ENCODE results near the gene ACHE.
"Not testable (repeated sequence)": the region's sequence is repeated elsewhere in the genome, so short reads cannot be mapped to it uniquely, and the experiment has no call there.

Gene ACHE

DNA sequence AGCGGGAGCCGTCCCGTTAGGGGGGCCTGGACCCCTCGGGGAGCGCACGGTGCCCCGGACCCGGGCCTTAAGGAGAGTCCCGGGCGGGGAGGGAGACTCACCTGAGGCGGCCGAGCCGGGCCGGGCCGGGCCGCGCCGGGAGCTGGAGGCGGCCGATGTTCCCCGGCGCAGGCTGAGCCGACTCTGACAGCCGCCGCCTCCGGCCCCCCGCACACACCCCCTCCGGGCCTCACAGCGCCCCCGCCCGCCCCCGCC is at the start of gene ACHE:
Gene ACHE, minus strand, starts transcription at position 188 of the 255 bp plus-strand sequence. CDS start 1,656 bp downstream, outside the sequence.
- DNase-seq (ENCODE audit: low read depth, low spot score), result no peak

- DNase-seq (ENCODE audit: low read depth, low spot score), result no peak
Measured at GRCh38 chr7:100944138-100944537, 48.5 kb upstream of the ACHE start.

DNA sequence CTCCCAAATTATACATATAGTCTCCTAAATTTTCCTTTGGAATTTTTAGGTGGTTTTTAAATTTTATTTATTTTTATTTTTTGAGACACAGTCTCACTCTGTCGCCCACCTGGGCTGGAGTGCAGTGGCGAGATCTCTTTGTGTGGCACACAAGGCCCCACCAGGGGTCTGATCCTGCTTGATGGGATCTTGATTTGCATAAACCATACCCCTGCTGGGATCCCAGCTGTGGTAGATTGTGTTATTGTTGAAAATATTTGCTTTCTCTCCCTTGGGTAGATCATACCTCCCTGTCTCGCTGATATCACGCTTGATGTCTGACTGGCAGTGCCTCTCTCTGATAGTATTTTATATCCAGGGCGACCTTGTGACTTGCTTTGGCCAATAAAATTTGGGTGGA is 48.0 kb upstream of the ACHE start:
- no peak for DNase-seq (ENCODE audit: low read depth, low spot score)

DNA sequence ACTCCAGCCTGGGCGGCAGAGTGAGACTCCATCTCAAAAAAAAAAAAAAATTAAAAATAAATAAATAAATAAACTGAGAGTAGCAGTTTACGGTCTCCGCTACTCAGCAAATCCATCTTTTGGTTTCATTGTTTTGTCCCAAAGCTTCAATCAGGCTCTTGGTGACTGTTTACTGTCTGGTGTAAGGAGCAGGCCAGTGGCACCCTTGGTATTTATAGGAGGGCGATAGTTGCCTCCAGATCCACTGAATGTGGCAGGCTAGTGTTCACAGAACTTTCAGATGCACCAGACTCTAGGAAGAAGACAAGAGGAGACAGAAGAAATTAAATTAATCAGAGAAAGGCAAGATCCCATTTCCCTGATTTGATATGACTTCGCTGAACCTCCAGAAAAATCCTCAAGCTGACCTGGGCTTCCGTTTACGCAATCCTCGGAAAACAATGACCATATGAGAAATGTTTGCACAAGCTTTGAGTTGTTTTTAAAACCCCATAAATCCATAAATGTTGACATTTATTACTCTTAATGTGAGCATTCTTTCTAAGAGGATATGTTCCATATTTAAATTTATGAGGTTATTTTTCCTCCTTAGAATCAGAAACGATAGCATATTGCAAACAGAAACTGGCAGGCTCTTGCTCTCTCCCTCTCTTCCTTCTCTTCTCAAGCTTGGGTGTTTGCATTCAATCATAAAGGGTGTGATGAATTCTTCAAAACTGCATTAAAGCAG is 46.5 kb upstream of the ACHE start:
- no peak for DNase-seq (ENCODE audit: low read depth, low spot score)

- DNase-seq (ENCODE audit: low read depth, low spot score), result not testable (repeated sequence)
Measured at GRCh38 chr7:100936167-100936566, 40.5 kb upstream of the ACHE start.

- DNase-seq (ENCODE audit: low read depth, low spot score), result not testable (repeated sequence)
Measured at GRCh38 chr7:100935381-100935780, 39.7 kb upstream of the ACHE start.

- no peak for DNase-seq (ENCODE audit: low read depth, low spot score)
Measured at GRCh38 chr7:100933734-100934133, 38.0 kb upstream of the ACHE start.

GRCh38 chr7:100929808-100930174 is 34.1 kb upstream of the ACHE start:
- no peak for DNase-seq (ENCODE audit: low read depth, low spot score)

- DNase-seq (ENCODE audit: low read depth, low spot score), result not testable (repeated sequence)
Measured at GRCh38 chr7:100923616-100924015, 27.9 kb upstream of the ACHE start.

DNA sequence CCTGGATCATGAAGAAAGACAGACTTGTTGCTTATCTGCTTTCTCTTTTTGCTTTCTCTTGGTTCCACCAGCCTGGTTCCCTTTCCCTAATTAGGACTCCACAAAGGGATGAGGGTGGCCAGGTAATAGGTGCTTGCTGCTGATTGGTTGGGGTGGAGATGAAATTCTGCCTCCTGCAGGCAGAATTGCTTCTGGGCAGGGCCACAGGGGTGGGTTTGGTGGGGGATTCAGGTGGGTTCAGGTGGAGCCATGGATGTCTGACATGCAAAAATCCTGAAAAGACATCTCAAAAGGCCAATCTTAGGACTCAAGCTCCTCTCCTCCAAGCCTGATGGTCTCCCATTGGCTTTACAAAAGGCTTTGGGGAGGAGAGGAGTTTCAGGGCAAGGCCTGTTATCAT is 25.4 kb upstream of the ACHE start:
- no peak for DNase-seq (ENCODE audit: low read depth, low spot score)

DNA sequence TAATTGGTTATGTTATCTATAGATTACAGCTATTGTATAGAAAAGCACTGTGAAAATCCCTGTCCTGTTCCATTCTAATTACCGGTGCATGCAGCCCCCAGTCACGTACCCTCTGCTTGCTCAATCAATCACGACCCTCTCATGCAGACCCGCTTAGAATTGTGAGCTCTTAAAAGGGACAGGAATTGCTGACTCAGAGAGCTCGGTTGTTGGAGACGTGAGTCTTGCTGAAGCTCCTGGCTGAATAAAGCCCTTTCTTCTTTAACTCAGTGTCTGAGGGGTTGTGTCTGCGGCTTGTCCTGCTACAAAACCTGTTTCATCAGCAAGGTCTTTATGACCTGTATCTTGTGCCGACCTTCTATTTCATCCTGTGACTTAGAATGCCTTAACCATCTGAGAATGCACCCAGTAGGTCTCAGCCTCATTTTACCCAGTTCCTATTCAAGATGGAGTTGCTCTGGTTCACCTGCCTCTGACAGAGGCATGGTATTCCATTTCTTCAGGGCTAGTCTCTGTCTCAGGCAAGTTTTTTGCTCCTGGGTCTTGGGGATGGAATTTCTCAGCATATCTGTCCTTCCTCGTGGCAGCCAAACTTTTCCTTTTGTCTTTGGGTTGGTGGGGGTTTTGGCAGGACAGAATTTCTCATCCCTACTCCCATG is 24.2 kb upstream of the ACHE start:
- DNase-seq (ENCODE audit: low read depth, low spot score), result not testable (repeated sequence)

- DNase-seq (ENCODE audit: low read depth, low spot score), result not testable (repeated sequence)
Measured at GRCh38 chr7:100919335-100919734, 23.6 kb upstream of the ACHE start.

GRCh38 chr7:100914879-100915447 is 19.3 kb upstream of the ACHE start:
- DNase-seq (ENCODE audit: low read depth, low spot score), result no peak

DNA sequence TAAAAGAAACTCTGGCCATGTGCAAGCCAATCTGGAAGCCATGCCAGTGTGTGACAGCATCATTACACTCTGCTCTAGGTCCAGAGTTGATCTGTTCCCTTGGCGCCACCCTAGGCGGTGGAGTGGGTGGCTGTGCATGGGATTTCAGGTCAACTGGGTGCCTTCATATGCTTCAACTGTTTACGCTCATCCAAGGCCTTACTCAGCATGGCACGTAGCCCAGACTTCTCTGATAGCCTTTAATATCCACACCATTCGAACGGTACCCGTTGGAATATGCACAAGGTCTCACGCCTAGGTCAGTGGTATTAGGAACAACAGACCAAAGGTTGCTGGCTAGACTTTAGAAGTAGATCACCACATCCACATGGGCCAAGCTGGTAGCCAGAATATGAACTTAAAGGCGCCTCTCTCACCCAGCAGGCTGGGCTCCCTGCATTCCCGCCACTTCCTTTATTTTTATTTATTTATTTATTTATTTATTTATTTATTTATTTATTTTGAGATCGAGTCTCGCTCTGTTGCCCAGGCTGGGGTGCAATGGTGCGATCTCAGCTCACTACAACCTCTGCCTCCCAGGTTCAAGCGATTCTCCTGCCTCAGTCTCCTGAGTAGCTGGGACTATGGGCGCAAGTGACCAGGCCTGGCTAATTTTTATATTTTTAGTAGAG is 18.7 kb upstream of the ACHE start:
- no peak for DNase-seq (ENCODE audit: low read depth, low spot score)

GRCh38 chr7:100911484-100911883 is 15.8 kb upstream of the ACHE start:
- DNase-seq (ENCODE audit: low read depth, low spot score), result no peak

- DNase-seq (ENCODE audit: low read depth, low spot score), result not testable (repeated sequence)
Measured at GRCh38 chr7:100910443-100910842, 14.8 kb upstream of the ACHE start.

DNA sequence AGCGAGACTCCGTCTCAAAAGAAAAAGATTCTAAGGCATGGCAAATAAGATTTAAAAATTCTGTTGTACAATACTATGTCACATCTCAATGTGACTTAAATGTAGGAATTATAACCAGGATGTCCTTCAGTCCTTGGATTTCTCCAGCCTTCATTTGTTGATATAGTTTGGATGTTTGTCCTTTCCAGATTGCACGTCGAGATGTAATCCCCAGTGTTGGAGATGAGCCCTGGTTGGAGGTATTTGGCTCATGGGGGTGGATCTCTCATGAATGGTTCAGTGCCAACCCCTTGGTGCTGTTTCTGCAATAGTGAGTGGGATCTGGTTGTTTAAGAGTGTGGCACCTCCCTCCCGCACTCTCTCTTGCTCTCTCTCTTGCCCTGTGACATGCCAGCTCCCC is 12.8 kb upstream of the ACHE start:
- DNase-seq (ENCODE audit: low read depth, low spot score), result no peak

- no peak for DNase-seq (ENCODE audit: low read depth, low spot score)
Measured at GRCh38 chr7:100902638-100903037, 7.0 kb upstream of the ACHE start.

DNA sequence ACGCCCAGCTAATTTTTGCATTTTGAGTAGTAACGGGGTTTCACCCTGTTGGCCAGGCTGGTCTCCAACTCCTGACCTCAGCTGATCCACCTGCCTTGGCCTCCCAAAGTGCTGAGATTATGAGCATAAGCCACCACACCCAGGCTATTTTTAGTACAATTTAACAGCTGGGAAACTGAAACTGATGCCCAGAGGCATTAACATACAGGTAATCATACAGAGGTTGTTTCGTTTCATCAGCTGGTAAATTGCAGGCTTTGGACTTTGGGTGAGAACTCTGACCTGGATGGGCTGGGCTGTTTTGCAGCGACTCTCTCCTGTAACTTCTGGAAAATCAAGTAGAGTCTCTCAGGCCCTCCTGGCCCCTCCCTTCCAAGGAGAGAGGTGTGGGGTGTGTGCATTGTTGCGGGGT is 6.2 kb upstream of the ACHE start:
- no peak for DNase-seq (ENCODE audit: low read depth, low spot score)

GRCh38 chr7:100900978-100901377 is 5.3 kb upstream of the ACHE start:
- no peak for DNase-seq (ENCODE audit: low read depth, low spot score)

GRCh38 chr7:100899432-100899831 is 3.7 kb upstream of the ACHE start:
- no peak for DNase-seq (ENCODE audit: low read depth, low spot score)

- no peak for DNase-seq (ENCODE audit: low read depth, low spot score)
Measured at GRCh38 chr7:100897772-100898454, 2.2 kb upstream of the ACHE start.

Measured in activated naive CD8-positive, alpha-beta T cell treated with anti-CD3 and anti-CD28 coated beads, Interleukin-2, amount 50 U/mL, for 16 hours (primary cell).